Mesendoderm (in vitro differentiated cells): ENCODE results near the gene DHX9.
"Not testable (repeated sequence)": the region's sequence is repeated elsewhere in the genome, so short reads cannot be mapped to it uniquely, and the experiment has no call there.

Source experiments
- DNase-seq: peaks from one replicate; pipeline ENCODE4 v3.0.0; 2013
- H2AK5ac ChIP-seq: 2 replicates; pipeline ENCODE4 v1.6.1; 2013; ENCODE audit warnings: low read length, inconsistent platforms
- H2BK120ac ChIP-seq: 2 replicates; pipeline ENCODE4 v1.6.1; 2013; ENCODE audit warnings: low read depth, mild to moderate bottlenecking, low read length, moderate library complexity, mixed read lengths
- H2BK15ac ChIP-seq: replicated peaks from 2 replicates; pipeline ENCODE4 v1.6.1; 2013; ENCODE audit warnings: low read depth, mild to moderate bottlenecking, moderate library complexity
- H2BK5ac ChIP-seq: 2 replicates; pipeline ENCODE4 v1.6.1; 2013; ENCODE audit warnings: low read length, inconsistent platforms
- H3K18ac ChIP-seq: 2 replicates; pipeline ENCODE4 v1.6.1; 2013; ENCODE audit warnings: mild to moderate bottlenecking, low read length, mixed read lengths
- H3K23ac ChIP-seq: one replicate; pipeline ENCODE4 v1.6.1; 2013; ENCODE audit warnings: low read length
- H3K27ac ChIP-seq: 2 replicates; pipeline ENCODE4 v1.5.1; 2013; ENCODE audit warnings: low read depth, mild to moderate bottlenecking, inconsistent platforms, low read length, moderate library complexity
- H3K27me3 ChIP-seq: 2 replicates; pipeline ENCODE4 v1.6.1; 2013; ENCODE audit warnings: low read length, control low read depth, mild to moderate bottlenecking, inconsistent platforms; ENCODE audit not compliant: insufficient read depth, poor library complexity
- H3K36me3 ChIP-seq: 2 replicates; pipeline ENCODE4 v1.6.1; 2013; ENCODE audit warnings: low read length, inconsistent platforms; ENCODE audit not compliant: control insufficient read depth, insufficient read depth
- H3K4ac ChIP-seq: one replicate; pipeline ENCODE4 v1.6.1; 2013; ENCODE audit warnings: low read depth, mild to moderate bottlenecking, low read length, moderate library complexity
- H3K4me1 ChIP-seq: 2 replicates; pipeline ENCODE4 v1.6.1; 2013; ENCODE audit warnings: low read depth, low read length, inconsistent platforms; ENCODE audit not compliant: control insufficient read depth
- H3K4me2 ChIP-seq: 2 replicates; pipeline ENCODE4 v1.6.1; 2013; ENCODE audit warnings: low read length
- H3K4me3 ChIP-seq: 2 replicates; pipeline ENCODE4 v1.5.1; 2013; ENCODE audit warnings: mild to moderate bottlenecking, low read length
- H3K56ac ChIP-seq: one replicate; pipeline ENCODE4 v1.6.1; 2013; ENCODE audit warnings: low read length
- H3K79me1 ChIP-seq: 2 replicates; pipeline ENCODE4 v1.6.1; 2013; ENCODE audit warnings: low read length, inconsistent platforms
- H3K79me2 ChIP-seq: 2 replicates; pipeline ENCODE4 v1.6.1; 2013; ENCODE audit warnings: mild to moderate bottlenecking, low read length; ENCODE audit not compliant: control insufficient read depth, insufficient read depth
- H3K9ac ChIP-seq: 2 replicates; pipeline ENCODE4 v1.6.1; 2013; ENCODE audit warnings: low read length, inconsistent platforms
- H4K5ac ChIP-seq: one replicate; pipeline ENCODE4 v1.6.1; 2013; ENCODE audit warnings: low read length
- H4K8ac ChIP-seq: one replicate; pipeline ENCODE4 v1.6.1; 2013; ENCODE audit warnings: low read depth, mild to moderate bottlenecking, control low read depth, low read length, moderate library complexity
- WGBS: extraction: QIAGEN DNeasy Blood & Tissue Kit; methylation state at CpG from one replicate; pipeline ENCODE4 v1.1.7; 2013; ENCODE audit warnings: low lambda C conversion rate, missing lambda C conversion rate; ENCODE audit not compliant: insufficient coverage; ENCODE audit errors: extremely low coverage; 5-methylcytosine and 5-hydroxymethylcytosine counted together

Gene DHX9

DNA sequence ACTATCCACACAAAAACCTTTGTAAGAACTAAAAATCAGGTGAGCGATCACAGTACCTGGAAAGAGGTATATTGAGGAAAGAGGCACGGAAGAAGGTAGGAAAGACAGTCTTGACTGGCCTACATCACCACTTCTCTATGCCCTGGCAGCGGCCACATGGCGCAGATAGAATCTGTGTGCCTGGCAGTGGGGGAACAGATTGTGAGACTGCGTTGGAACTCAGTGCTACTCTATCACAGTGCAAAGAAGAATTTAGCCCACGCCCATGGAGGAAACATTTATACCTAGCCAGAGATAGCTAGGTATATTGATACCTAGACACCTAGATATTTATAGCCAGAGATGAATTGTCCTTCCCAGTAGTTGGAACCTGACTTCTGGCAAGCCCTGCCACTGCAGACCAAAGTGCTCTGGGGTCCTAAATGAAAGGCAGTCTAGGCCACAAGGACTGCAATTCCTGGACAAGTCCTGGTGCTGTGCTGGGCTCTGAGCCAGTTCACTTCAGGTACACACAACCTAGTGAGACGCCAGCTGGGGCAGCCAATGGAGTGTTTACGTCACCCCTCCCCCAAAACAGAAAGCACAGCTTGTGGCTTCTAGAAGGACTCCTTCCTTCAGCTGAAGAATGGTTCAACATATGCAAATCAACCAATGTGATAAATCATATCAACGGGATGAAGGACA is 51.9 kb downstream of the DHX9 start:
- WGBS = no CpG with 5 or more reads among the region's 9 CpGs
- Histone ChIP-seq H3K4ac (no peak overlapping the region), H3K79me2 (no peaks in the 10 kb centered on the region), H4K5ac (no peak overlapping the region), H3K4me1 (no peaks in the 10 kb centered on the region), H3K4me3 (no peak overlapping the region), H2BK15ac (no peak overlapping the region), H4K8ac (no peak overlapping the region), H2BK5ac (no peak overlapping the region), H3K9ac (no peak overlapping the region), H3K36me3 (peaks cover 8% of the 10 kb centered on the region), H3K56ac (no peak overlapping the region), H3K27ac (no peak overlapping the region), H3K79me1 (no peaks in the 10 kb centered on the region), H2BK120ac (no peak overlapping the region), H3K4me2 (no peak overlapping the region), H3K27me3 (no peaks in the 10 kb centered on the region), H3K23ac (no peak overlapping the region), H3K18ac (no peak overlapping the region), H2AK5ac (no peak overlapping the region)
- peak; percentile 31 for DNase-seq

GRCh38 chr1:182897696-182898095 is 58.5 kb downstream of the DHX9 start:
- Histone ChIP-seq H3K27me3 (no peaks in the 10 kb centered on the region), H3K4me3 (no peak overlapping the region), H3K27ac (no peak overlapping the region), H3K79me1 (no peaks in the 10 kb centered on the region), H2BK120ac (no peak overlapping the region), H2AK5ac (no peak overlapping the region), H4K5ac (no peak overlapping the region), H3K4me1 (no peaks in the 10 kb centered on the region), H3K36me3 (no peaks in the 10 kb centered on the region), H3K18ac (no peak overlapping the region), H2BK15ac (no peak overlapping the region), H3K23ac (no peak overlapping the region), H3K4ac (no peak overlapping the region), H3K9ac (no peak overlapping the region), H3K4me2 (no peak overlapping the region), H4K8ac (no peak overlapping the region), H2BK5ac (no peak overlapping the region), H3K79me2 (no peaks in the 10 kb centered on the region), H3K56ac (no peak overlapping the region)
- DNase-seq = no peak
- WGBS = no CpG with 5 or more reads among the region's 2 CpGs

DNA sequence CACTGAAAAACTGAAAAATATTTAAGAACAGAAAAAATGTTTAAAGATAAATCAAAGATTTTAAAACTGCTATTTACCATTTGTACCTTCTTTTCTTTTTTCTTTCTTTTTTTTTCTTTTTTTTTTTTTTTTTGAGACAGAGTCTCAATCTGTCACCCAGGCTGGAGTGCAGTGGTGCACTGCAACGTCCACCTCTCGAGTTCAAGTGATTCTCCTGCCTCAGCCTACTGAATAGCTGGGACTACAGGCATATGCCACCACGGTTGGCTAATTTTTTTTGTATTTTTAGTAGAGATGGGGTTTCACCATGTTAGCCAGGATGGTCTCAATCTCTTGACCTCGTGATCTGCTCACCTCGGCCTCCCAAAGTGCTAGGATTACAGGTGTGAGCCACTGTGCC is 62.8 kb downstream of the DHX9 start:
- not testable (repeated sequence) for H2BK15ac ChIP-seq, H3K9ac ChIP-seq
- no CpG with 5 or more reads among the region's 5 CpGs for WGBS

GRCh38 chr1:182905321-182905720 is 66.2 kb downstream of the DHX9 start:
- no CpG with 5 or more reads among the region's 2 CpGs for WGBS
- H2AK5ac ChIP-seq = no peak overlapping the region
- H2BK15ac ChIP-seq = no peak overlapping the region
- H3K4me3 ChIP-seq = no peak overlapping the region
- no peak overlapping the region for H2BK5ac ChIP-seq
- no peak overlapping the region for H3K27ac ChIP-seq
- H3K23ac ChIP-seq = no peak overlapping the region
- no peaks in the 10 kb centered on the region for H3K79me1 ChIP-seq
- peaks cover 3% of the 10 kb centered on the region for H3K4me1 ChIP-seq
- H3K9ac ChIP-seq = no peak overlapping the region
- H4K5ac ChIP-seq = no peak overlapping the region
- DNase-seq = no peak
- H3K4ac ChIP-seq = no peak overlapping the region
- no peaks in the 10 kb centered on the region for H3K36me3 ChIP-seq
- no peak overlapping the region for H3K56ac ChIP-seq
- no peak overlapping the region for H4K8ac ChIP-seq
- no peak overlapping the region for H3K18ac ChIP-seq
- no peaks in the 10 kb centered on the region for H3K79me2 ChIP-seq
- H3K4me2 ChIP-seq = no peak overlapping the region
- H3K27me3 ChIP-seq = no peaks in the 10 kb centered on the region
- H2BK120ac ChIP-seq = no peak overlapping the region

More for the DNA sequence above, 62.8 kb downstream of the DHX9 start:
- not testable (repeated sequence) for DNase-seq, H2BK120ac ChIP-seq, H3K27me3 ChIP-seq, H3K4me1 ChIP-seq, H3K79me2 ChIP-seq, H3K4me2 ChIP-seq, H3K4ac ChIP-seq, H3K18ac ChIP-seq, H3K4me3 ChIP-seq, H3K79me1 ChIP-seq, H3K27ac ChIP-seq, H3K23ac ChIP-seq, H4K5ac ChIP-seq, H2BK5ac ChIP-seq, H2AK5ac ChIP-seq, H4K8ac ChIP-seq, H3K56ac ChIP-seq, H3K36me3 ChIP-seq

DNA sequence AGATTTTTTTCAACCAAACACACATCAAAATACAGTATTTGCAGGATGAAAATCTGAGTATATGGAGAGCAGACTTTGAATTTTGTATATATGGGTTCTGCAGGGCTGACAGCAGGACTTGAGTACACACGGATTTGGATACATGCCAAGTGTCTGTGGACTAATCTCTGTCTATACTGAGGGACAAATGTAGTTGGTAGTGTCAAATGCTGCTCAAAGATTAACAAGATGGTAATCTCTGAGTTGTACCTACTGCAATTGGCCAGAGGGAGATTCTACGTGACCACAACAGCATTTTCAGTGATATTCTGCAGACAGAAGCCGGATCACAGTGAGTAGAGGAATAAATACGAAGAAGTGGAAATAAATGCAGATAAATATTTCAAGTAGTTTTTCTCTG is 70.4 kb downstream of the DHX9 start:
- H3K36me3 ChIP-seq = no peaks in the 10 kb centered on the region
- no peak for DNase-seq
- no peak overlapping the region for H4K8ac ChIP-seq
- no peak overlapping the region for H3K27ac ChIP-seq
- no peak overlapping the region for H3K18ac ChIP-seq
- no CpG with 5 or more reads among the region's 4 CpGs for WGBS
- H2AK5ac ChIP-seq = no peak overlapping the region
- H3K79me1 ChIP-seq = no peaks in the 10 kb centered on the region
- no peak overlapping the region for H3K23ac ChIP-seq
- no peak overlapping the region for H3K4me3 ChIP-seq
- H3K79me2 ChIP-seq = no peaks in the 10 kb centered on the region
- H3K4me2 ChIP-seq = no peak overlapping the region
- no peak overlapping the region for H2BK5ac ChIP-seq
- H3K56ac ChIP-seq = no peak overlapping the region
- no peak overlapping the region for H4K5ac ChIP-seq
- H3K4ac ChIP-seq = no peak overlapping the region
- no peak overlapping the region for H3K9ac ChIP-seq
- H2BK120ac ChIP-seq = no peak overlapping the region
- no peak overlapping the region for H2BK15ac ChIP-seq
- no peaks in the 10 kb centered on the region for H3K27me3 ChIP-seq
- peaks cover 3% of the 10 kb centered on the region for H3K4me1 ChIP-seq

DNA sequence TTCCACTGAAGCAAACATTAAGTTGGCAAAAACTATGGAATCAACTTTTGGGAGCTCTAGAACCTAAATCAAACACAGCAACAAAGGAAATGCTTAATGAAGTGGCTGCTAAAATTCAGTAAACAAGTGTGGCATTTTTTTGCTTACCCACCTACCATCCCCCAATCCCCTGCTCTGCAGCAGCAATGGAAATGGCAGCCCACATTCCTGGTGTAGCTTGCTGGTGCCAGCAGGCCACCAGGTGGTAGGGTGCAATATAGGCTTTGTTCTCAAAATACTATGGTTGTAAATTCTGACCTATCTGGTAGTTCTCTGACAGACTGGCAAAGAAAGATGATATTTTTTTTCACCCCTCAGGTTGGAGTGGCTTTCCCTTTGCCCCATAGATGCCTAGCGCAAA is 71.0 kb downstream of the DHX9 start:
- no peaks in the 10 kb centered on the region for H3K79me2 ChIP-seq
- no peak overlapping the region for H3K9ac ChIP-seq
- H3K4me1 ChIP-seq = peaks cover 3% of the 10 kb centered on the region
- no peak overlapping the region for H4K5ac ChIP-seq
- H3K23ac ChIP-seq = no peak overlapping the region
- no peak overlapping the region for H4K8ac ChIP-seq
- no peak overlapping the region for H2AK5ac ChIP-seq
- no peak overlapping the region for H2BK120ac ChIP-seq
- no peak overlapping the region for H2BK15ac ChIP-seq
- no peaks in the 10 kb centered on the region for H3K36me3 ChIP-seq
- H2BK5ac ChIP-seq = no peak overlapping the region
- H3K4me3 ChIP-seq = no peak overlapping the region
- no peak overlapping the region for H3K27ac ChIP-seq
- H3K4ac ChIP-seq = no peak overlapping the region
- no peak overlapping the region for H3K56ac ChIP-seq
- no peaks in the 10 kb centered on the region for H3K79me1 ChIP-seq
- WGBS = no CpG with 5 or more reads among the region's 1 CpG
- peak; percentile 63 for DNase-seq
- no peak overlapping the region for H3K4me2 ChIP-seq
- H3K18ac ChIP-seq = no peak overlapping the region
- no peaks in the 10 kb centered on the region for H3K27me3 ChIP-seq
